Measurements from ENCODE around the gene THSD7A. TPM values are rescaled to one million over a fixed set of nuclear protein-coding genes. Genes with fewer than 3 reads are reported as not detected.

The THSD7A gene
- total RNA-seq, 1 donor from 2014 or later: 3.5 TPM

DNA sequence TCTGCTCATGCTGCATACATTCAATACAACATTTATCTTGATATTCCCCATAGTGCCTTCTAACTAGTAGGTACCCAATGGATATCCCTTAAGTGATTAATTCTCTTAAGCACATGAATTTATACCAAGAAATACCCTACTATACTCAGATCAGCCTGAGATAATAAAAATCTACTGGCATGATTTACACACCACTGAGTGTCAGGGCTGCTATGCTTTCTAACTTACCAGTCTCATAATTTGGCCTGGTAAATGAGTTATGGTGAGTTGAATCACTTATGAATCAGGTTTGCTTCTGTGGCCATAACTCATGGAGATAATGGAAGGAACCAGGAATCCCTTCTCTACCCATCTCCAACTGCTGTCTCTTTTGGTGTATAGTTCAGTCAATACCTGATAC is 122.8 kb downstream of the THSD7A start:
- Mint-ChIP-seq H3K36me3 (ENCODE audit: low read depth, unreplicated experiment) (no peaks in the 10 kb centered on the region), H3K4me1 (ENCODE audit: low read depth, unreplicated experiment) (peaks cover 14% of the 10 kb centered on the region), H3K9me3 (ENCODE audit: unreplicated experiment) (no peaks in the 10 kb centered on the region), H3K27ac (ENCODE audit: unreplicated experiment) (no peak overlapping the region), H3K4me3 (ENCODE audit: unreplicated experiment) (no peak overlapping the region), H3K27me3 (ENCODE audit: low read depth, unreplicated experiment) (no peaks in the 10 kb centered on the region)
- H3K27ac ChIP-seq (ENCODE audit: low read depth, low read length): no peak overlapping the region
- H3K27me3 ChIP-seq (ENCODE audit: insufficient read depth, low read length): no peaks in the 10 kb centered on the region
- H3K36me3 ChIP-seq (ENCODE audit: insufficient read depth, low read length): no peaks in the 10 kb centered on the region
- FAIRE-seq (no peak), DNase-seq (ENCODE audit: low read depth) (peak; percentile 8)
- H3K4me2 ChIP-seq (ENCODE audit: low read length): no peak overlapping the region
- H3K4me1 ChIP-seq (ENCODE audit: insufficient read depth, low read length): peaks cover 12% of the 10 kb centered on the region
- H4K20me1 ChIP-seq (ENCODE audit: insufficient read depth, low read length): no peaks in the 10 kb centered on the region
- H3K9ac ChIP-seq (ENCODE audit: low read length): no peak overlapping the region
- no peaks in the 10 kb centered on the region for H3K79me2 ChIP-seq (ENCODE audit: insufficient read depth, low read length)
- no peaks in the 10 kb centered on the region for H3K9me3 ChIP-seq (ENCODE audit: insufficient read depth, low read depth, low read length)
- no peak overlapping the region for H2AFZ ChIP-seq (ENCODE audit: low read depth, low read length)
- TF ChIP-seq EZH2 (IDR thresholded peaks at IDR 0.05; ENCODE audit: insufficient read depth, low read length): no peak
- TF ChIP-seq, protein P1, sequence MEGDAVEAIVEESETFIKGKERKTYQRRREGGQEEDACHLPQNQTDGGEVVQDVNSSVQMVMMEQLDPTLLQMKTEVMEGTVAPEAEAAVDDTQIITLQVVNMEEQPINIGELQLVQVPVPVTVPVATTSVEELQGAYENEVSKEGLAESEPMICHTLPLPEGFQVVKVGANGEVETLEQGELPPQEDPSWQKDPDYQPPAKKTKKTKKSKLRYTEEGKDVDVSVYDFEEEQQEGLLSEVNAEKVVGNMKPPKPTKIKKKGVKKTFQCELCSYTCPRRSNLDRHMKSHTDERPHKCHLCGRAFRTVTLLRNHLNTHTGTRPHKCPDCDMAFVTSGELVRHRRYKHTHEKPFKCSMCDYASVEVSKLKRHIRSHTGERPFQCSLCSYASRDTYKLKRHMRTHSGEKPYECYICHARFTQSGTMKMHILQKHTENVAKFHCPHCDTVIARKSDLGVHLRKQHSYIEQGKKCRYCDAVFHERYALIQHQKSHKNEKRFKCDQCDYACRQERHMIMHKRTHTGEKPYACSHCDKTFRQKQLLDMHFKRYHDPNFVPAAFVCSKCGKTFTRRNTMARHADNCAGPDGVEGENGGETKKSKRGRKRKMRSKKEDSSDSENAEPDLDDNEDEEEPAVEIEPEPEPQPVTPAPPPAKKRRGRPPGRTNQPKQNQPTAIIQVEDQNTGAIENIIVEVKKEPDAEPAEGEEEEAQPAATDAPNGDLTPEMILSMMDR (IDR thresholded peaks at IDR 0.05; ENCODE audit: insufficient read depth, low read depth, low read length): no peak
- no peak overlapping the region for H3K4me3 ChIP-seq (ENCODE audit: insufficient read depth, low read depth, low read length)

DNA sequence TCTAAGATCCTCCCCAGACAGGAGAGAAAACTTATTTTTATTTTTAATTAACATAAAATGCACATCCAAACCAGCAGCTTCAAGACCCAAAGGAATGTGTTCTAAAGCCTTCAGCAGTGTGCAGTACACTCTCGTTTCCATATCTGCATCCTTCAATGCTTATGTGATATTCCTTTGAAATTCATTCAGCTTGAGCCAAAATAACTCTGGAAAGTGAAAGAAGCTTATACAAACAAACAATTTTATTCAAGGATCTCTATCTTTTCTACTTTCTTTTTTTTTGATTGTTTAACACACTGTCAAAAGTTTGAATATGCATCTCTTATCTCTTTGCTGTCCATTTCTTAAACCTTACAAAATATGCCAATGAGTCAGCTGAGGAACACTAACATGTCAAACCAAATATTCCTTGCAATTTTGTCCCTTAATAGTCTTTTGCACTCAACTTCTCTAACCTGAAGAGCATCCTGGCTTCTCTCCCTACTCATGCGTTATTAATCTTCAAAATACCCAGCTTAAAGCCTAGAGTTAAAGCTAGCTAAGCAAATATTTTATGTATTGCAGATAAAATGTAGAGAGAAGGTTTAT is 124.3 kb downstream of the THSD7A start:
- H3K4me3 ChIP-seq (ENCODE audit: insufficient read depth, low read depth, low read length): no peak overlapping the region
- no peaks in the 10 kb centered on the region for H3K27me3 ChIP-seq (ENCODE audit: insufficient read depth, low read length)
- no peaks in the 10 kb centered on the region for H4K20me1 ChIP-seq (ENCODE audit: insufficient read depth, low read length)
- FAIRE-seq (no peak), DNase-seq (ENCODE audit: low read depth) (peak; percentile 36)
- H3K79me2 ChIP-seq (ENCODE audit: insufficient read depth, low read length): no peaks in the 10 kb centered on the region
- Mint-ChIP-seq H3K27me3 (ENCODE audit: low read depth, unreplicated experiment) (no peaks in the 10 kb centered on the region), H3K4me1 (ENCODE audit: low read depth, unreplicated experiment) (peaks cover 13% of the 10 kb centered on the region), H3K4me3 (ENCODE audit: unreplicated experiment) (no peak overlapping the region), H3K9me3 (ENCODE audit: unreplicated experiment) (no peaks in the 10 kb centered on the region), H3K36me3 (ENCODE audit: low read depth, unreplicated experiment) (no peaks in the 10 kb centered on the region), H3K27ac (ENCODE audit: unreplicated experiment) (no peak overlapping the region)
- no peak overlapping the region for H3K9ac ChIP-seq (ENCODE audit: low read length)
- peaks cover 11% of the 10 kb centered on the region for H3K4me1 ChIP-seq (ENCODE audit: insufficient read depth, low read length)
- no peaks in the 10 kb centered on the region for H3K36me3 ChIP-seq (ENCODE audit: insufficient read depth, low read length)
- no peak overlapping the region for H2AFZ ChIP-seq (ENCODE audit: low read depth, low read length)
- H3K27ac ChIP-seq (ENCODE audit: low read depth, low read length): no peak overlapping the region
- TF ChIP-seq, protein P1 (IDR thresholded peaks at IDR 0.05; ENCODE audit: insufficient read depth, low read depth, low read length): no peak
- TF ChIP-seq EZH2 (IDR thresholded peaks at IDR 0.05; ENCODE audit: insufficient read depth, low read length): no peak
- no peaks in the 10 kb centered on the region for H3K9me3 ChIP-seq (ENCODE audit: insufficient read depth, low read depth, low read length)
- H3K4me2 ChIP-seq (ENCODE audit: low read length): peak overlapping the region; percentile 4
